SK-N-SH (cell line): Measurements from ENCODE around the gene HSD17B11. TPM values are rescaled to one million over a fixed set of nuclear protein-coding genes. Genes with fewer than 3 reads are reported as not detected.

Source experiments
- CTCF ChIA-PET: fragments of 300-600, 350-600 bp; formaldehyde crosslinking; extraction: SDS; loops from one replicate; lab custom pipeline; 2021; lab: Yijun Ruan, JAX
- POLR2A ChIA-PET: fragments of 350-600 bp; sonication (Branson Sonifier 250); formaldehyde crosslinking; extraction: SDS; loops from one replicate; lab custom pipeline; 2020; ENCODE audit warnings: antibody characterized with exemption, inconsistent platforms; lab: Yijun Ruan, JAX
- DNase-seq: peaks from one replicate; pipeline ENCODE4 v3.0.0; 2012
- H2AFZ ChIP-seq: fragments of 200-600 bp; sonication (generic); 2 replicates; pipeline ENCODE4 v1.8.1; 2016; ENCODE audit warnings: antibody characterized with exemption, mild to moderate bottlenecking, low read depth
- H3F3A ChIP-seq: fragments of 200-600 bp; sonication (generic); replicated peaks from 2 replicates; pipeline ENCODE3; 2016; ENCODE audit warnings: antibody characterized with exemption, mild to moderate bottlenecking; ENCODE audit not compliant: insufficient read depth
- H3K27ac ChIP-seq, 2 experiments: fragments of 200-500 bp in 1 of 2; fragments of 200-600 bp in 1 of 2; sonication (Bioruptor generic) in 1 of 2; sonication (generic), shearing (Covaris generic) in 1 of 2; 2 replicates each; pipeline versions ENCODE4 v1.5.1 to v1.6.1; 2014 to 2016; ENCODE audit warnings: low read depth in 2 of 2, inconsistent platforms in 1 of 2, low read length in 1 of 2, mild to moderate bottlenecking in 1 of 2, mixed read lengths in 1 of 2
- H3K27me3 ChIP-seq: fragments of 200-600 bp; sonication (generic), shearing (Covaris generic); 2 replicates; pipeline ENCODE4 v1.6.1; 2016; ENCODE audit warnings: mixed run types; ENCODE audit not compliant: insufficient read depth
- H3K36me3 ChIP-seq, 2 experiments: fragments of 200-500 bp in 1 of 2; fragments of 200-600 bp in 1 of 2; sonication (Bioruptor generic) in 1 of 2; sonication (generic) in 1 of 2; replicated peaks in 1 of 2; 2 replicates each; pipeline versions ENCODE3 to v1.5.1; 2014 to 2016; ENCODE audit warnings: low read length in 1 of 2, mild to moderate bottlenecking in 1 of 2; ENCODE audit not compliant: insufficient read depth in 2 of 2, control insufficient read depth in 1 of 2
- H3K4me1 ChIP-seq, 2 experiments: fragments of 200-500 bp in 1 of 2; fragments of 200-600 bp in 1 of 2; sonication (Bioruptor generic) in 1 of 2; sonication (generic), shearing (Covaris generic) in 1 of 2; 2 replicates each; pipeline versions ENCODE4 v1.5.1 to v1.6.1; 2014 to 2016; ENCODE audit warnings: low read depth in 1 of 2, low read length in 1 of 2, mixed run types in 1 of 2; ENCODE audit not compliant: insufficient read depth in 2 of 2, control insufficient read depth in 1 of 2
- H3K4me2 ChIP-seq: fragments of 200-600 bp; sonication (generic), shearing (Covaris generic); 2 replicates; pipeline ENCODE4 v1.6.1; 2017; ENCODE audit warnings: mixed run types
- H3K4me3 ChIP-seq, 2 experiments: fragments of 200-500 bp in 1 of 2; fragments of 200-600 bp in 1 of 2; sonication (Bioruptor generic) in 1 of 2; sonication (generic), shearing (Covaris generic) in 1 of 2; 2 replicates each; pipeline versions ENCODE4 v1.5.1 to v1.8.1; 2014 to 2016; ENCODE audit warnings: low read depth in 2 of 2, inconsistent platforms in 1 of 2, low read length in 1 of 2, mild to moderate bottlenecking in 1 of 2, mixed read lengths in 1 of 2, moderate library complexity in 1 of 2
- H3K79me2 ChIP-seq: fragments of 200-600 bp; sonication (generic); 2 replicates; pipeline ENCODE4 v1.8.1; 2017; ENCODE audit warnings: mild to moderate bottlenecking; ENCODE audit not compliant: insufficient read depth
- H3K9ac ChIP-seq: fragments of 200-600 bp; sonication (generic); 2 replicates; pipeline ENCODE4 v1.6.1; 2017; ENCODE audit warnings: mixed run types
- H3K9me2 ChIP-seq: fragments of 200-600 bp; sonication (generic); 2 replicates; pipeline ENCODE4 v1.6.1; 2017; ENCODE audit warnings: mixed run types
- H3K9me3 ChIP-seq: fragments of 200-600 bp; sonication (generic); 2 replicates; pipeline ENCODE4 v1.6.1; 2017; ENCODE audit warnings: mixed run types, mild to moderate bottlenecking, moderate library complexity
- H4K20me1 ChIP-seq: fragments of 200-600 bp; sonication (generic); 2 replicates; pipeline ENCODE4 v1.6.1; 2017; ENCODE audit warnings: mild to moderate bottlenecking, mixed run types; ENCODE audit not compliant: insufficient read depth
- ELF1 ChIP-seq: IDR thresholded peaks from 2 replicates; pipeline ENCODE4 v1.4.0; 2012
- EZH2phosphoT487 ChIP-seq: fragments of 200-600 bp; sonication (generic); IDR thresholded peaks from 2 replicates; pipeline ENCODE4 v1.6.1; 2017; ENCODE audit warnings: low read depth, mixed run types, mild to moderate bottlenecking, antibody characterized with exemption, moderate library complexity, borderline replicate concordance
- FOXM1 ChIP-seq: IDR thresholded peaks from 2 replicates; pipeline ENCODE4 v1.4.0; 2012; ENCODE audit warnings: low read depth, mild to moderate bottlenecking
- JUND ChIP-seq: IDR thresholded peaks from 2 replicates; pipeline ENCODE4 v1.4.0; 2012
- MAX ChIP-seq: IDR thresholded peaks from 2 replicates; pipeline ENCODE4 v1.4.0; 2012; ENCODE audit warnings: low read depth
- MXI1 ChIP-seq: IDR thresholded peaks from 2 replicates; pipeline ENCODE4 v1.6.1; 2012; ENCODE audit warnings: mild to moderate bottlenecking, low read depth, low read length, improper control_type of control experiment
- NFIC ChIP-seq: IDR thresholded peaks from 2 replicates; pipeline ENCODE4 v1.4.0; 2012; ENCODE audit warnings: borderline replicate concordance
- NRF1 ChIP-seq: IDR thresholded peaks from 2 replicates; pipeline ENCODE4 v1.6.1; 2012; ENCODE audit warnings: low read depth, mild to moderate bottlenecking, low read length
- PBX3 ChIP-seq: IDR thresholded peaks from 2 replicates; pipeline ENCODE4; 2012
- SIN3A ChIP-seq: IDR thresholded peaks from 2 replicates; pipeline ENCODE4 v1.6.1; 2012; ENCODE audit warnings: low read depth, mild to moderate bottlenecking, low read length, moderate library complexity, borderline replicate concordance
- TCF12 ChIP-seq: IDR thresholded peaks from 2 replicates; pipeline ENCODE4 v1.4.0; 2012
- ZBTB33 ChIP-seq: IDR thresholded peaks from 2 replicates; pipeline ENCODE4 v1.4.0; 2012; ENCODE audit warnings: low read depth, borderline replicate concordance
- WGBS: methylation state at CpG from one replicate; pipeline ENCODE4 v1.1.6; 2017; ENCODE audit warnings: low lambda C conversion rate; 5-methylcytosine and 5-hydroxymethylcytosine counted together
- polyA plus RNA-seq, 3 experiments: library from polyadenylated mRNA; depleted of rRNA; stranded (reverse); fragments of >200 nt; gene quantifications; 2 replicates each; pipeline ENCODE4 v1.2.3, GENCODE V29; 2012
- TF ChIP-seq, protein P1 (sequence below): fragments of 200-600 bp; sonication (generic); IDR thresholded peaks from 2 replicates; pipeline ENCODE4 v1.6.1; 2017; ENCODE audit warnings: antibody characterized with exemption, mild to moderate bottlenecking, moderate library complexity
- TF ChIP-seq, protein P2 (sequence below): fragments of 150-350 bp; IDR thresholded peaks from 2 replicates; pipeline ENCODE4 v1.6.1; 2017; ENCODE audit warnings: antibody characterized with exemption, low read length, low read depth, borderline replicate concordance

The HSD17B11 gene
- polyA plus RNA-seq, 1 of the 3 experiments (the other 2 are of a cell fraction), result 13.2 TPM

GRCh38 chr4:87337361-87337760 lies 53.6 kb downstream of the HSD17B11 start (continued):
- TF ChIP-seq, protein P1, sequence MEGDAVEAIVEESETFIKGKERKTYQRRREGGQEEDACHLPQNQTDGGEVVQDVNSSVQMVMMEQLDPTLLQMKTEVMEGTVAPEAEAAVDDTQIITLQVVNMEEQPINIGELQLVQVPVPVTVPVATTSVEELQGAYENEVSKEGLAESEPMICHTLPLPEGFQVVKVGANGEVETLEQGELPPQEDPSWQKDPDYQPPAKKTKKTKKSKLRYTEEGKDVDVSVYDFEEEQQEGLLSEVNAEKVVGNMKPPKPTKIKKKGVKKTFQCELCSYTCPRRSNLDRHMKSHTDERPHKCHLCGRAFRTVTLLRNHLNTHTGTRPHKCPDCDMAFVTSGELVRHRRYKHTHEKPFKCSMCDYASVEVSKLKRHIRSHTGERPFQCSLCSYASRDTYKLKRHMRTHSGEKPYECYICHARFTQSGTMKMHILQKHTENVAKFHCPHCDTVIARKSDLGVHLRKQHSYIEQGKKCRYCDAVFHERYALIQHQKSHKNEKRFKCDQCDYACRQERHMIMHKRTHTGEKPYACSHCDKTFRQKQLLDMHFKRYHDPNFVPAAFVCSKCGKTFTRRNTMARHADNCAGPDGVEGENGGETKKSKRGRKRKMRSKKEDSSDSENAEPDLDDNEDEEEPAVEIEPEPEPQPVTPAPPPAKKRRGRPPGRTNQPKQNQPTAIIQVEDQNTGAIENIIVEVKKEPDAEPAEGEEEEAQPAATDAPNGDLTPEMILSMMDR, result no peak
- no peak for TF ChIP-seq MXI1
- TF ChIP-seq NRF1, result no peak
- no peak for TF ChIP-seq ELF1
- TF ChIP-seq MAX, result no peak
- TF ChIP-seq PBX3, result no peak

DNA sequence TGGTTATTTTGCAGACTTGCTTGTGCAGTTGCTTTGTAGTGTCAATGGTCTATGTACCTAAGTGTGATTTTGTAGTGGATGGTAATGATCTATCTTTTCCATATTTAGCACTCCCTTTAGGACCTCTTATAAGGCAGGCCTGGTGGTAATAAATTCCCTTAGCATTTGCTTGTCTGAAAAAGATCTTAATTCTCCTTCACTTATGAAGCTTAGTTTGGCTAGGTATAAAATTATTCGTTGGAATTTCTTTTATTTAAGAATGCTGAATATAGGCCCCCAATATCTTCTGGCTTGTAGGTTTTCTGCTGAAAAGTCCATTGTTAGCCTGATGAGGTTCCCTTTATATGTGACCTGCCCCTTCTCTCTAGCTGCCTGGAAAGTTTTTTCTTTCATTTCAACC lies 57.7 kb downstream of the HSD17B11 start:
- ChIA-PET CTCF (no interaction called here), POLR2A (no interaction called here)
- no peak for DNase-seq
- peaks cover 4% of the 10 kb centered on the region for H3F3A ChIP-seq
- H3K27ac ChIP-seq, result no peak overlapping the region
- H2AFZ ChIP-seq, result no peak overlapping the region
- H3K9me2 ChIP-seq, result no peaks in the 10 kb centered on the region
- WGBS, result 100% methylated on average over 1 of the region's 1 CpG
- H4K20me1 ChIP-seq, result no peaks in the 10 kb centered on the region
- H3K79me2 ChIP-seq, result no peaks in the 10 kb centered on the region
- no peaks in the 10 kb centered on the region for H3K4me1 ChIP-seq
- H3K4me2 ChIP-seq, result no peak overlapping the region
- H3K27me3 ChIP-seq, result no peaks in the 10 kb centered on the region
- peaks cover 9 to 45% of the 10 kb centered on the region in 2 experiments for H3K36me3 ChIP-seq
- no peak overlapping the region for H3K9ac ChIP-seq
- no peak overlapping the region for H3K4me3 ChIP-seq
- TF ChIP-seq JUND (no peak), EZH2phosphoT487 (no peak), SIN3A (no peak), NRF1 (no peak), FOXM1 (no peak), NFIC (no peak)
- TF ChIP-seq, protein P2, sequence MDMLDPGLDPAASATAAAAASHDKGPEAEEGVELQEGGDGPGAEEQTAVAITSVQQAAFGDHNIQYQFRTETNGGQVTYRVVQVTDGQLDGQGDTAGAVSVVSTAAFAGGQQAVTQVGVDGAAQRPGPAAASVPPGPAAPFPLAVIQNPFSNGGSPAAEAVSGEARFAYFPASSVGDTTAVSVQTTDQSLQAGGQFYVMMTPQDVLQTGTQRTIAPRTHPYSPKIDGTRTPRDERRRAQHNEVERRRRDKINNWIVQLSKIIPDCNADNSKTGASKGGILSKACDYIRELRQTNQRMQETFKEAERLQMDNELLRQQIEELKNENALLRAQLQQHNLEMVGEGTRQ, result no peak
- 0 out of 2 replicates have a peak, but pooled peaks cover 6% of the 10 kb centered on the region for H3K9me3 ChIP-seq

GRCh38 chr4:87330761-87331160 lies 60.2 kb downstream of the HSD17B11 start:
- 100% methylated on average over 4 of the region's 4 CpGs for WGBS
- no peak for TF ChIP-seq NFIC
- no peak for TF ChIP-seq ZBTB33
- no peak for TF ChIP-seq TCF12
- CTCF ChIA-PET, result no interaction called here

More at GRCh38 chr4:87330761-87331160, 60.2 kb downstream of the HSD17B11 start:
- no peaks in the 10 kb centered on the region for H3K4me1 ChIP-seq
- H2AFZ ChIP-seq, result no peak overlapping the region
- H3K4me3 ChIP-seq, result no peak overlapping the region
- no peaks in the 10 kb centered on the region for H3K27me3 ChIP-seq
- H3K9me2 ChIP-seq, result no peaks in the 10 kb centered on the region
- no peak overlapping the region for H3K9ac ChIP-seq
- no peak overlapping the region for H3K27ac ChIP-seq
- no peaks in the 10 kb centered on the region for H4K20me1 ChIP-seq
- H3F3A ChIP-seq, result peaks cover 4% of the 10 kb centered on the region
- POLR2A ChIA-PET, result no interaction called here
- no peak overlapping the region for H3K4me2 ChIP-seq
- H3K79me2 ChIP-seq, result no peaks in the 10 kb centered on the region
- H3K9me3 ChIP-seq, result 0 out of 2 replicates have a peak, but pooled peaks cover 6% of the 10 kb centered on the region
- no peak for DNase-seq
- H3K36me3 ChIP-seq, result peaks cover 0 to 26% of the 10 kb centered on the region in 2 experiments
